ENCODE measurements around the gene RBM15B.
"Not testable (repeated sequence)": the region's sequence is repeated elsewhere in the genome, so short reads cannot be mapped to it uniquely, and the experiment has no call there.

Gene RBM15B

DNA sequence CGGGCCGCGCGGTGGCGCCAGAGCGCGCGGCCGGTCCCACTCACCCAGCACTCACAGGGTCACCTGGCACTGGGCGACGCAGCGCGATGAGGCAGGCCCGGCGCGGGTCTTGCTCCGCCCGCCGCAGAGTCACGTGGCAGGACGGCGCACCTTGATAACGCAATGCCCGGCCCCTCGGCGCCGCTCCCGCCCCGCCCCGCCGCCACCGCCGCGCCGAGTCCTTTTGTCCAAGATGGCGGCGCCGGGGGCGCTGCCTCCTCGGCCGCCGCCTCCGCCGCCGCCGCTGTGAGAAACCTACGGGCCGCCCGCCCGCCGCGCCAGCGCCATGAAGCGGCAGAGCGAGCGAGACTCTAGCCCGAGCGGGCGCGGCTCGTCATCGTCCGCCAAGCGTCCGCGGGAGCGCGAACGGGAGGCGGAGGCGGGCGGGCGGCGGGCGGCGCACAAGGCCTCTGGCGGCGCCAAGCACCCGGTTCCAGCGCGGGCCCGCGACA lies at the start of gene RBM15B:
TSS of gene RBM15B (plus strand) at position 211 of the 491 bp plus-strand sequence. CDS start at position 326, 115 bp downstream.
- peak; percentile 93 for DNase-seq (ENCODE audit: low read depth)

GRCh38 chr3:51343918-51344687 lies 47.0 kb upstream of the RBM15B start:
- peak; percentile 49 for DNase-seq (ENCODE audit: low read depth)

DNA sequence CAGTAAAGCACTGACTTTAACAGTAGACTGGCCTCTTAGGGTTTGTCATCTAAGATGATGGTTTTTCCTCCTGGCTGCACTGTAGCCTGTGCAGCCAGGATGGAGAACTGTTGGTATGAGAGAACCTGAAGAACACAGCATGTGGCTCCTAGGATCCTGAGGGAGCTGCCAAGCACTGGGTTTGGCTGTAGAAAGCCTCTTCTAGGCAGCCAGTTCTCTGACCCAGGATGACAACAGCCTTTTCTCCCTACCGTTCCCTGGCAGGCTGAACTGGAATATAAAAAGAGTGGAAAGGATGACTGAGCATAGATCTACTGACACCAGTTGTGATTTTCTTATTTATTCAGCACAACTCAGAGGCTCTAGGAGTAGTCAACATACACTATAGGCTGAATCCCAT lies 40.3 kb upstream of the RBM15B start:
- DNase-seq (ENCODE audit: low read depth), result no peak

GRCh38 chr3:51353131-51353530 lies 38.0 kb upstream of the RBM15B start:
- no peak for DNase-seq (ENCODE audit: low read depth)

DNA sequence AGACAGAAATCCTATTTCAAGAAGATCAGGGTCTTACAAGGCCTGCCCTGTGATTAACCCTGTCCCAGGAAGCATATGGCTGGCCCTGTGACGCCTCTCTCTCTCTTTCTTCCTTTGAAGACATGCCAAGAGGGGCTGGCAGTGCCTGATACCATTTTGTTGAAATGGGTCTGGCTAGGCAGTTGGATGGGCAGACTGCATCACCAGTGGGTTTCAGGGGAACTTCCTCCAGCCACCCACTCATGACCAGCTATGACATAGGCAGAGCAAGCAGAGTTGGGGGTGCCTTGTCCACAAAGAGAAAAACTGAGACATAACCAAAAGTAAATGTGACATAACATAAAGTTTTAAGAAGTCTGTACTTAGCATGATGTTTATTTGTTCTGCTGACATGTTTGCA lies 37.4 kb upstream of the RBM15B start:
- no peak for DNase-seq (ENCODE audit: low read depth)

DNA sequence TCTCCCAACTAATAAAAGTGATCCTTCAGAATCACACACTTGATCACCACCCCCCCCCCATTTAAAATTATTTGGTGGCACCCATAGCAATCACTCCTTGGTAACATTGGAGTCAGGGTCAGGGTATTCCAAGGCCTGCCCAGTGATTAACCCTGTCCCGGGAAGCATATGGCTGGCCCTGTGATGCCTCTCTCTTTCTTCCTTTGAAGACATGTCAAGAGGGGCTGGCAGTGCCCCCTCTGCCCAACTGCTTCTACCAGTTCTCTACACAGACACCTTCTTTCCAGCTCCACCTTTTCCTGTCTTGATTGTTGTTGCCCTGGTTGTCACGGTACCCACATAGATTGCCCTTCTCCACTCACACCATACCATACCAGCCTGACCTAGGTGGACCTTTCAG lies 36.9 kb upstream of the RBM15B start:
- no peak for DNase-seq (ENCODE audit: low read depth)

- DNase-seq (ENCODE audit: low read depth), result no peak
Observed at GRCh38 chr3:51354731-51355615, 36.1 kb upstream of the RBM15B start.

DNA sequence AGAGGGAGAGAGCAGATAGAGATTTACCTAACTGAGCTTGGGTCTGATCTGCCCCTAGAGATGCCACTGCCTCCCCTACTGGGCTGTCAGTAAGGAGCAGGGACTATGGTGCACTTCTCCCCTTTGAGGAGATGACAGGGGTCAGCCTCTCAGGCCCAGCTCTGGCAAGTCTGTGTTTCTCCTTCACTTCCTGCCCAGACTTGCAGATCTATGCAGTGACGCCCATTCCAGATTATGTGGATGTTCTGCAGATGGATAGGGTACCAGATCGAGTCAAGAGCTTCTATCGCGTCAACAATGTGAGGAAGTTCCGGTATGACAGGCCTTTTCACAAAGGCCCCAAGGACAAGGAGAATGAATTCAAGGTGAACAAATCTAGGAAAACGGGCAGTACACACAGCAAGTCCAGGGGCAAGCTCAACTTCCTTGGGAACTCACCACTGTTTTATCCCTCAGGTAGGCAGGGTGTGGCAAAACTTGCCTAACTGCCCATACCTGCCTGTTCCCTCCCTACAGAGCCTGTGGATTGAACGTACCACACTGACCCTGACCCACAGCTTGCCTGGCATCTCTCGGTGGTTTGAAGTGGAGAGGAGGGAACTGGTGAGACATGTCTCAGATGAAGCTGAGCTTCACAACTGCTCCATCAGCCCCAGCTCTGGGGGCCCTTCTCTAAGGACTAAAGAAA lies 35.0 kb upstream of the RBM15B start:
- no peak for DNase-seq (ENCODE audit: low read depth)

DNA sequence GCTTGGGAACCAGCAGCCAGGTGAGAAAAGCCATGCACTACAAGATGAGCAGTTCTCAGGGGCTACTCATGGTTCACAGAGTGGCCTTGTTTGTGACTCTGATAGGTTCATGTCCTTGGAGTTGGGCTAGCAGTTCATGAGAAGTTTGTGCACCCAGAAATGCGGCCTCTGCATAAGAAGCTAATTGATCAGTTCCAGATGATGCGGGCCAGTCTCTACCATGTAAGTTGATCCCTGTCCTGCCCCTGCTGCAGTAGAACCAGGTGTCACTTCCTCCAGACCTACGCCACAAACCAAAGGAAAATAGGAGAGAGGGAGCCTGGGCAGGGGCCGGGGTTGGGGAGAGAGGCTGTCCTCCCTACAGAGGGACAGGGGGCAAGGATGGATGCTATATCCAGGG lies 33.2 kb upstream of the RBM15B start:
- no peak for DNase-seq (ENCODE audit: low read depth)

DNA sequence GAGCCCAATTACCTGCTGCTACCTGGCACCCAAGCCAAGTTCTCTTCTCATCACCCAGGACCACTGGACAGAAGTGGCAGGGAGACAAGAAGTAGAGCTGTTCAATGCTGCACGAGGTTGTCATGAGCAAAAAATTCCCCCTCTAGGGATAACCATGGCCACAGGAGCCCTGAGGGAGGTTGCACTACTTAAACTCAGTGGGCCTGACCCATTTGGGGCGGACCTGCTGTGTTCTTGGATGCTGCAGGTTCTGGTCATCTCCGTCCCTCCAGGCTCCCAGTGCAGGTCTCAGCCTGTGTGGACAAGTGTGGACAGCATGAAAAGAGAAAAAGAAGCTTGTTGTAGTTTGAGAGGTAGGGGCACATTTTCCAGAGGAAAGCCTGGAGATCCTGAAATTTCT lies 32.1 kb upstream of the RBM15B start:
- no peak for DNase-seq (ENCODE audit: low read depth)

GRCh38 chr3:51360806-51361205 lies 30.3 kb upstream of the RBM15B start:
- DNase-seq (ENCODE audit: low read depth), result no peak

GRCh38 chr3:51361746-51362145 lies 29.3 kb upstream of the RBM15B start:
- DNase-seq (ENCODE audit: low read depth), result no peak

DNA sequence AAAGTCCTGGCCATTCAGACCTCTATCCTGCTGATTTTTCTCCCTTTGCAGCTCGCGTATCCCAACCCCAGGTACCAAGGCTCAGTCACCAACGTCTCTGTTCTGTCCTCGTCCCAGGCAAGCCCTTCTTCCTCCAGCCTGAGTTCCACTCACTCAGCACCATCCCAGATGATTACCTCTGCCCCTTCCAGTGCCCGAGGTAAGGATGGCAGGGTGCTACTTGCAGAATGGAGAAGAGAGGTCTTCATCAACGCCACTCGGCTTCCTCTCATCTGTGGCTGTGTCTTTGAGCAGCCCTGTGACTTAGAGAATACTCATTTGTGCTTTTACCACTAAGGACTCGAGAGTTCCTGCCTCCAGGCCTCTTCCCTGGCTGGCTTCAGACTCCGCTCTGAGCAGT lies 28.6 kb upstream of the RBM15B start:
- DNase-seq (ENCODE audit: low read depth), result no peak

DNA sequence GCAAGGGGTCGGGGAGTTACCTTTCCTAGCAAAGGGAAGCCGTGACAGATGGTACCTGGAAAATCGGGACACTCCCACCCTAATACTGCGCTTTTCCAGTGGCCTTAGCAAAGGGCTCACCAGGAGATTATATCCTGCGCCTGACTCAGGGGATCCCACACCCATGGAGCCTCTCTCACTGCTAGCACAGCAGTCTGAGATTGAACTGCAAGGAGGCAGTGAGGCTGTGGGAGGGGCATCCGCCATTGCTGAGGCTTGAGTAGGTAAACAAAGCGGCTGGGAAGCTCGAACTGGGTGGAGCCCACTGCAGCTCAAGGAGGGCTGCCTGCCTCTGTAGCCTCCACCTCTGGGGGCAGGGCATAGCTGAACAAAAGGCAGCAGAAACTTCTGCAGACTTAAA lies 22.8 kb upstream of the RBM15B start:
- DNase-seq (ENCODE audit: low read depth), result not testable (repeated sequence)

DNA sequence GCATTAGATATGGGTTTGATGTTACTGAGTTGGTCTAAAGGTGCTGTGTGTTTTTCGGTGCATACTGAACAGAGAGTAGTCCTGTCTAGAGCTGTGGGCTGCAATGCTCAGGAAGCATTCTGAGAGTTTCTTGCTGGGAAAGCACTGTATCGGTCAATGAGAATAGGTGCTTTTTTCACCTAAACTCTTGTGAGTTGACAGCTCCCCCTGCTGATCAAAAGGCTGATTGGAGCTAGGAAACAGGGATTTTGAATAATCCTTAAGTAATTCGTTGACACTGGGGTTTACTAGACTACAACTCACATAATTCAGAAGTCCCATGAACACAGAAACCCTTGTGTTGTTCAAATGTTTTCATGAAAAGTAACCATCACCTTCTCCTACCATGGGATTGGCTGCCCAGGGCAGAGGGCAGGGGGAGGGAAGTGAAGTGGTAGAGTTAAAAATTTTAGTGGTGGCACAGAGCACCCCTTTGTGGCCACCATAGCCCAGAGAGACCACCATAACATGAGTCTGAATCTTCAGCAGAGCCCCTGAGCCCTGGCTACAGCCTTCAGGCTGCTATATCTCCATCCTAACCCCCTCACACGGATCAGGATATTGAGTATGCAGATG lies 19.0 kb upstream of the RBM15B start:
- peak; percentile 48 for DNase-seq (ENCODE audit: low read depth)

GRCh38 chr3:51373658-51374421 lies 17.2 kb upstream of the RBM15B start:
- no peak for DNase-seq (ENCODE audit: low read depth)

- no peak for DNase-seq (ENCODE audit: low read depth)
Observed at GRCh38 chr3:51374456-51374855, 16.6 kb upstream of the RBM15B start.

DNA sequence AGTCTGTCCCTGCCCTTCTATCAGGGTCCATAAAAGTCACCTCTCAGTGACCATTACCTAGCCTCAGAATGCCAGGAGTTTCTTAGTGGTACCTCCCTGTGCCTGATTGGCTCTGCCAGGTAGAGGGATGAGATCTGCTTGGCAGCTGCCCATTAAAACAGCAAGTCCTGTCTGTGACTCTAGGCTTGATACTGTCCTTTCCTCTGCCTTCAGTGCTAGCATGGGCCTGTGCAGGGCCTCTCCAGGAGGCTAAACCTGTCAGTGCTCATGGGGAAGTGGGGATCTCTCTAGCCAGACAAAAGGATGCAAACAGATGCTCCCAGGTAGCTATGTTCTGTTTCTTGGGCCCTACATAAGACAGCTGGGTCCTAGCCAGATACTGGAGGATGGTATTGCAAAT lies 15.9 kb upstream of the RBM15B start:
- DNase-seq (ENCODE audit: low read depth), result no peak

DNA sequence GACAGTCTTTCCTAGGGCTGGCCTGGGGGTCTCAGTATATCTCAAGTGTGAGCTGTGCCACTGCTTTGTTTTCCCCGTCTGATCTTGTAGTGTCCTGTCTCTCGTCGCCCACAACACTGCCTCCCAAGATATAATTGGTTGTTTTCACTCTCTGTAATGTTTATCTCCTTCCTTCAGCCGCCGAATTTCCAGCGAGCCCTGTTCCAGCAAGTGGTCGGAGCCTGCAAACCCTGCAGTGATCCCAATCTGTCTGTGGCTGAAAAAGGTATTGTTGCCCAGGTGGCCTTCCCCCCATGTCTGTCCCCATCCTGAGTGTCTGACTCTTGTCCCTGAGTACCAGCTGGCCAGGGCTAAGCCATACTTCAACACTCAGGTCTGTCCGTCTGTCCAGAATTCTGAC lies 15.5 kb upstream of the RBM15B start:
- DNase-seq (ENCODE audit: low read depth), result no peak

DNA sequence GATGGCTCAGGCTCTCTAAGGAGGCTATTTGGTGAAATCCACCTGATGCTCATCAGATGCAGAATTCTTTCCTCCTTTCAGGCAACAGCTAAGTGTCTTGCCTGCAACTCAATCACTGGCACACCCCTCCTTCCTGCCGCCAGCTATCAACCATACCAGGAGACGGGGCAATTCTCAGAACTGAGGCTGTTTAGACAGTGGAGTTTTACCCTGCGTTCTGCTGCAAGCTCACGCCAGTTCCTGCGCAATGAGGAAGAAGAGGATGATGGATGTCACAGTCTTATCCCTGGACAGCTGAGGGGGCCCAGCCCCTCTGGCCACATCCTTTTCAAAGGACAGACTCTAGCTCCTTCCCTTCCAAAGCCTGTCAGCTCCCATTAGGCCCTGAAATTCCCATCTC lies 13.0 kb upstream of the RBM15B start:
- DNase-seq (ENCODE audit: low read depth), result no peak

GRCh38 chr3:51378726-51379125 lies 12.4 kb upstream of the RBM15B start:
- DNase-seq (ENCODE audit: low read depth), result no peak

Measured in GM04504 (cell line).